Subcutaneous adipose tissue (tissue), 4 donors: Measurements from ENCODE around the gene D2HGDH. TPM values are rescaled to one million over a fixed set of nuclear protein-coding genes. Genes with fewer than 3 reads are reported as not detected.

Source experiments
- CTCF ChIP-seq: fragments of 450-650 bp; IDR thresholded peaks from one replicate; pipeline ENCODE4 v1.5.1; 2016; ENCODE audit warnings: low read depth, mild to moderate bottlenecking, control low read depth, antibody characterized with exemption, moderate library complexity
- total RNA-seq, 4 donors: library from RNA; depleted of rRNA; stranded (reverse); fragments of >200 nt; gene quantifications; one replicate each; pipeline ENCODE4 v1.1.0, GENCODE V29; 2016

The D2HGDH gene
- total RNA-seq, 4 donors from 2014 or later, result 12.1 to 44.3 (median 13.4) TPM

DNA sequence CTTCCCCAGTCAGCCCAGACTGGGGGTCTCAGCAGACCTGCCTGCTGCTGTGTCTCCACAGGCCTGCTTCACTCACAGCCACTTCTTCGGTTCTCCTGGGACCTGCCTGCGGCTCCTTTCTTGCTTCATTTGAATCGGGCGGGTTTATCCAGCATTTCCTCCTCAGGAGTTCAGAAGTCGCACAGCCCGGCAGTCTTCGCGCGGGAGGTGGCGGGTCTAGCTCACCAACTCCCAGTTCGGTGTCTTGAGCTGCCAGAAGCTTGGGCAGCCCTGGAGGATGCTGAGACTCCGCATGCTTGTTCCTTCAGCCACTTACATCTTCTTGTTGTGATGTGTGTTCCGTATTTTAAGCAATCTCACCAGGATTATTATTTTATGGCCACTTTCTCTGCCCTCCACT lies 10.8 kb downstream of the D2HGDH start:
- no peak for TF ChIP-seq CTCF

DNA sequence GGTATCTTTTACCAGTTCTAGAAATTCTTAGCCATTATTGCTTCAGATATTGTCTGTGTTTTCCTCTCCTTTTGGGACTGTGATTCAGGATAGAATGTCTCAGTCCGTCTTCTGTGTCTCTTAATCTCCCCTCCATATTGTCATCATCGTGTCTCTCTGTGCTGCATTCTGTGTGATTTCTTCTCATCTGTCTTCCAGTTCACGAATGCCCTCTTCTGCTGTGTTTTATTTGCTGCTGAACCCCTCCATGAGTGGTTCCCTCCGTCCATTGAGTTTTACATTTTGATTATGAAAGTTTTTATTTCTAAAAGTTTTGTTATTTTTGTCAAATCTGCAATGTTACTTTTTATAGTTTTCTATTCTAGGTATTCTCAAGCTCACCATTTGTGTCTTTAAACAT lies 11.7 kb downstream of the D2HGDH start:
- TF ChIP-seq CTCF, result no peak

- TF ChIP-seq CTCF, result no peak
These were observed 14.2 kb downstream of the D2HGDH start for GRCh38 chr2:241748468-241749256.

GRCh38 chr2:241750076-241750840 lies 15.8 kb downstream of the D2HGDH start:
- TF ChIP-seq CTCF, result no peak

DNA sequence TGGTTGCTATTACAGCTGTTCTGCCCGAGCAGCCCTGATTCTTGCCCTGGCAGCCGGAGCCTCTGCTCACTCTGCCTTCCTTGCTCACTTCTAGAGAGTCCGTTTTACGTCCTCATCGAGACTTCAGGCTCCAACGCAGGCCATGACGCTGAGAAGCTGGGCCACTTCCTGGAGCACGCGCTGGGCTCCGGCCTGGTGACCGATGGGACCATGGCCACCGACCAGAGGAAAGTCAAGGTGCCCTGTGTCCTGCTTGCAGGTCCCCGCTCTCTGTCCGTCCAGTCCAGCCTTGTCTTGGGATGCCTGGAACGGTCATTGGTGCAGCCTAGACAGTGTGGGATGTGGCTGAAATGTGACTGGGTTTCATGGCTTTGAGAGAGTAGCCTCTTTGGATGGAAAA lies 16.7 kb downstream of the D2HGDH start:
- no peak for TF ChIP-seq CTCF

GRCh38 chr2:241751776-241752175 lies 17.3 kb downstream of the D2HGDH start:
- TF ChIP-seq CTCF, result no peak

DNA sequence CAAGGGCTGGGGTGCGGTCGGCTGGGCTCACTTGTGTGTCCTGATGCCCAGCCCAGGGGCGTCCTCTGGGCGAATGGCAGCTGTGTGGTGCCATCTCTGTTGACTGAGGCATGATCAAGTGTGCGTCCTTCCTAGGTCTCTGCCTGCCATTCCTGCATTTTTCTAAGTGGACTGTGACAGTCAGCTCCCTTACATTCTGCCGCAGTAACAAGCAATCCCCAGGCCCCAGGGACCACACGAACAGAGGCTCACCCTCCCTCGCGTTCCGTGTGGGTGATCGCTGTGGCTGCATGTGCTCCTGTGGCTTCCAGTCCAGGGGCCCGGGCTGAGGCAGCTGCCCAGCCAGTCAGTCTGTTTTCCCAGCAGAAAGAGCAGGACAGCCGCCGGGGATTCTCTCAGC lies 17.8 kb downstream of the D2HGDH start:
- TF ChIP-seq CTCF, result no peak
